ENCODE measurements around the gene MT1E. TPM values are rescaled to one million over a fixed set of nuclear protein-coding genes. Genes with fewer than 3 reads are reported as not detected.
"Not testable (repeated sequence)": the region's sequence is repeated elsewhere in the genome, so short reads cannot be mapped to it uniquely, and the experiment has no call there.

Gene MT1E
- not detected for polyA plus RNA-seq (ENCODE audit: low read depth in 6 of 6)

- Mint-ChIP-seq H3K4me1 (peaks cover 20 to 29% (median 25%) of the 10 kb centered on the region in 3 donors), H3K27ac (peak within 1 kb of the TSS in 2 of 6 donors; percentile 53 to 54), H3K4me3 (peak within 1 kb of the TSS; percentile 44 to 85 (median 79)), H3K27me3 (peaks cover 39 to 63% (median 49%) of the 10 kb centered on the region in 3 donors), H3K9me3 (no peaks in the 10 kb centered on the region), H3K36me3 (no peaks in the 10 kb centered on the region)
- ATAC-seq (ENCODE audit: low read depth in 2 of 2) (peak; percentile 31 to 38), DNase-seq (no peak)
These were observed at the start of gene MT1E for GRCh38 chr16:56625140-56625942. TSS of gene MT1E (plus strand) at chr16:56625781. CDS start at chr16:56625852, 71 bp downstream.

GRCh38 chr16:56576585-56577299 lies 48.8 kb upstream of the MT1E start:
- H3K27ac Mint-ChIP-seq, result peak overlapping the region in 1 of 6 donors; percentile 61
- H3K27me3 Mint-ChIP-seq, result peaks cover 10 to 33% (median 11%) of the 10 kb centered on the region in 3 donors
- H3K4me3 Mint-ChIP-seq, result peak overlapping the region in 1 of 8 donors; percentile 49
- peaks cover 0 to 8% (median 6%) of the 10 kb centered on the region in 3 donors for H3K4me1 Mint-ChIP-seq
- H3K9me3 Mint-ChIP-seq, result peaks cover 0 to 13% (median 6%) of the 10 kb centered on the region in 7 donors
- ATAC-seq (ENCODE audit: low read depth in 2 of 2), result peak; percentile 98 to 99
- no peaks in the 10 kb centered on the region for H3K36me3 Mint-ChIP-seq
- DNase-seq, result peak; percentile 68

- no peak overlapping the region for H3K4me3 Mint-ChIP-seq
- H3K9me3 Mint-ChIP-seq, result peaks cover 0 to 13% (median 6%) of the 10 kb centered on the region in 7 donors
- H3K27ac Mint-ChIP-seq, result no peak overlapping the region
- peaks cover 0 to 8% (median 6%) of the 10 kb centered on the region in 3 donors for H3K4me1 Mint-ChIP-seq
- ATAC-seq (ENCODE audit: low read depth in 2 of 2) (no peak), DNase-seq (no peak)
- H3K36me3 Mint-ChIP-seq, result no peaks in the 10 kb centered on the region
- peaks cover 10 to 39% (median 11%) of the 10 kb centered on the region in 3 donors for H3K27me3 Mint-ChIP-seq
These were observed 48.3 kb upstream of the MT1E start for GRCh38 chr16:56577300-56577625.

- H3K4me1 Mint-ChIP-seq, result peaks cover 0 to 8% (median 6%) of the 10 kb centered on the region in 3 donors
These were observed 45.1 kb upstream of the MT1E start for GRCh38 chr16:56580391-56581048.

GRCh38 chr16:56582911-56583310 lies 42.7 kb upstream of the MT1E start:
- not testable (repeated sequence) for H3K4me1 Mint-ChIP-seq; ATAC-seq (ENCODE audit: low read depth in 2 of 2); H3K9me3 Mint-ChIP-seq; DNase-seq; H3K27ac Mint-ChIP-seq; H3K36me3 Mint-ChIP-seq; H3K4me3 Mint-ChIP-seq
- H3K27me3 Mint-ChIP-seq, result peaks cover 18 to 67% (median 49%) of the 10 kb centered on the region in 3 donors

More at GRCh38 chr16:56580391-56581048, 45.1 kb upstream of the MT1E start:
- Mint-ChIP-seq H3K4me3 (no peak overlapping the region), H3K36me3 (no peaks in the 10 kb centered on the region), H3K27me3 (peaks cover 15 to 53% (median 30%) of the 10 kb centered on the region in 3 donors), H3K27ac (peak overlapping the region in 1 of 6 donors; percentile 90), H3K9me3 (no peaks in the 10 kb centered on the region)
- DNase-seq (no peak), ATAC-seq (ENCODE audit: low read depth in 2 of 2) (no peak)

GRCh38 chr16:56583351-56584168 lies 42.0 kb upstream of the MT1E start:
- H3K36me3 Mint-ChIP-seq, result no peaks in the 10 kb centered on the region
- H3K9me3 Mint-ChIP-seq, result peaks cover 0 to 2% (median 0%) of the 10 kb centered on the region in 7 donors
- H3K4me1 Mint-ChIP-seq, result peaks cover 0 to 3% (median under 1%) of the 10 kb centered on the region in 3 donors
- DNase-seq, result no peak
- H3K27me3 Mint-ChIP-seq, result peaks cover 22 to 71% (median 55%) of the 10 kb centered on the region in 3 donors
- H3K4me3 Mint-ChIP-seq, result no peak overlapping the region
- ATAC-seq (ENCODE audit: low read depth in 2 of 2), result no peak
- no peak overlapping the region for H3K27ac Mint-ChIP-seq

- H3K27me3 Mint-ChIP-seq, result peaks cover 27 to 74% (median 62%) of the 10 kb centered on the region in 3 donors
- no peaks in the 10 kb centered on the region for H3K36me3 Mint-ChIP-seq
- no peak overlapping the region for H3K4me3 Mint-ChIP-seq
- DNase-seq (no peak), ATAC-seq (ENCODE audit: low read depth in 2 of 2) (no peak)
- peaks cover 0 to 4% (median 0%) of the 10 kb centered on the region in 7 donors for H3K9me3 Mint-ChIP-seq
- no peak overlapping the region for H3K27ac Mint-ChIP-seq
- peaks cover 4 to 8% (median 5%) of the 10 kb centered on the region in 3 donors for H3K4me1 Mint-ChIP-seq
These were observed 41.3 kb upstream of the MT1E start for GRCh38 chr16:56584276-56584675.

GRCh38 chr16:56588781-56589140 lies 36.8 kb upstream of the MT1E start:
- Mint-ChIP-seq H3K9me3 (peaks cover 0 to 9% (median 4%) of the 10 kb centered on the region in 7 donors), H3K27ac (no peak overlapping the region), H3K4me3 (peak overlapping the region in 5 of 8 donors; percentile 32 to 74 (median 60)), H3K4me1 (peaks cover 12 to 16% (median 16%) of the 10 kb centered on the region in 3 donors), H3K36me3 (no peaks in the 10 kb centered on the region), H3K27me3 (peaks cover 51 to 86% (median 73%) of the 10 kb centered on the region in 3 donors)
- ATAC-seq (ENCODE audit: low read depth in 2 of 2), result no peak
- DNase-seq, result no peak

- Mint-ChIP-seq H3K27ac (no peak within 1 kb of the TSS), H3K9me3 (peaks cover 0 to 15% (median 4%) of the 10 kb centered on the region in 7 donors), H3K4me1 (peaks cover 12 to 16% (median 16%) of the 10 kb centered on the region in 3 donors), H3K4me3 (peak within 1 kb of the TSS in 6 of 8 donors; percentile 22 to 74 (median 54)), H3K27me3 (peaks cover 52 to 80% (median 67%) of the 10 kb centered on the region in 3 donors), H3K36me3 (no peaks in the 10 kb centered on the region)
- ATAC-seq (ENCODE audit: low read depth in 2 of 2), result peak in 1 of 2 donors; percentile 23
- no peak for DNase-seq
These were observed 36.2 kb upstream of the MT1E start, which contains the start of gene MT3 for GRCh38 chr16:56589141-56590039. TSS of gene MT3 (plus strand) at chr16:56589528. CDS start at chr16:56589591, 63 bp downstream.

GRCh38 chr16:56591377-56592060 lies 34.1 kb upstream of the MT1E start:
- Mint-ChIP-seq H3K4me3 (no peak overlapping the region), H3K36me3 (no peaks in the 10 kb centered on the region), H3K27ac (no peak overlapping the region), H3K9me3 (peaks cover 0 to 17% (median 6%) of the 10 kb centered on the region in 7 donors), H3K27me3 (peaks cover 38 to 67% (median 54%) of the 10 kb centered on the region in 3 donors), H3K4me1 (peaks cover 12 to 16% (median 16%) of the 10 kb centered on the region in 3 donors)
- DNase-seq (no peak), ATAC-seq (ENCODE audit: low read depth in 2 of 2) (no peak)

- Mint-ChIP-seq H3K27ac (no peak overlapping the region), H3K4me1 (peaks cover 10 to 15% (median 11%) of the 10 kb centered on the region in 3 donors), H3K9me3 (peaks cover 0 to 23% (median 6%) of the 10 kb centered on the region in 7 donors), H3K27me3 (peaks cover 38 to 69% (median 46%) of the 10 kb centered on the region in 3 donors), H3K4me3 (no peak overlapping the region), H3K36me3 (no peaks in the 10 kb centered on the region)
- no peak for DNase-seq
- no peak for ATAC-seq (ENCODE audit: low read depth in 2 of 2)
These were observed 31.8 kb upstream of the MT1E start for GRCh38 chr16:56593573-56594291.
